MM.1S (cell line): Measurements from ENCODE around the gene SEC63.
"Not testable (repeated sequence)": the region's sequence is repeated elsewhere in the genome, so short reads cannot be mapped to it uniquely, and the experiment has no call there.

ENCODE experiments used
- EZH2 ChIP-seq: fragments of 300-600 bp; sonication (generic); optimal IDR thresholded peaks from 2 replicates; pipeline ENCODE3; 2017; ENCODE audit warnings: low read depth, mild to moderate bottlenecking, antibody characterized with exemption, low read length, mixed read lengths
- EZH2phosphoT487 ChIP-seq: fragments of 300-600 bp; sonication (generic); IDR thresholded peaks from 2 replicates; pipeline ENCODE4 v1.6.1; 2018; ENCODE audit warnings: antibody characterized with exemption, low read length
- TF ChIP-seq, protein P1 (sequence below): fragments of 300-600 bp; sonication (generic); IDR thresholded peaks from 2 replicates; pipeline ENCODE4 v1.5.1; 2016; ENCODE audit warnings: antibody characterized with exemption, low read length, mixed read lengths

GRCh38 chr6:107916961-107917360, 41.0 kb downstream of the SEC63 start:
- TF ChIP-seq, protein P1, sequence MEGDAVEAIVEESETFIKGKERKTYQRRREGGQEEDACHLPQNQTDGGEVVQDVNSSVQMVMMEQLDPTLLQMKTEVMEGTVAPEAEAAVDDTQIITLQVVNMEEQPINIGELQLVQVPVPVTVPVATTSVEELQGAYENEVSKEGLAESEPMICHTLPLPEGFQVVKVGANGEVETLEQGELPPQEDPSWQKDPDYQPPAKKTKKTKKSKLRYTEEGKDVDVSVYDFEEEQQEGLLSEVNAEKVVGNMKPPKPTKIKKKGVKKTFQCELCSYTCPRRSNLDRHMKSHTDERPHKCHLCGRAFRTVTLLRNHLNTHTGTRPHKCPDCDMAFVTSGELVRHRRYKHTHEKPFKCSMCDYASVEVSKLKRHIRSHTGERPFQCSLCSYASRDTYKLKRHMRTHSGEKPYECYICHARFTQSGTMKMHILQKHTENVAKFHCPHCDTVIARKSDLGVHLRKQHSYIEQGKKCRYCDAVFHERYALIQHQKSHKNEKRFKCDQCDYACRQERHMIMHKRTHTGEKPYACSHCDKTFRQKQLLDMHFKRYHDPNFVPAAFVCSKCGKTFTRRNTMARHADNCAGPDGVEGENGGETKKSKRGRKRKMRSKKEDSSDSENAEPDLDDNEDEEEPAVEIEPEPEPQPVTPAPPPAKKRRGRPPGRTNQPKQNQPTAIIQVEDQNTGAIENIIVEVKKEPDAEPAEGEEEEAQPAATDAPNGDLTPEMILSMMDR = not testable (repeated sequence)
- TF ChIP-seq EZH2, EZH2phosphoT487: not testable (repeated sequence)
